Measurements from ENCODE around the gene AK1. TPM values are rescaled to one million over a fixed set of nuclear protein-coding genes. Genes with fewer than 3 reads are reported as not detected.
A peak's percentile ranks its signal among the peaks of the same experiment; 100 is the strongest.

The AK1 gene
- total RNA-seq, 1 experiment from 2014 or later: 62.1 TPM

- Histone ChIP-seq H3K36me3 (ENCODE audit: control insufficient read depth, insufficient read depth, low read length) (no peaks in the 10 kb centered on the region), H3K4me3 (ENCODE audit: low read depth in 2 of 2, low read length in 2 of 2) (no peak overlapping the region), H3K9me3 (ENCODE audit: control insufficient read depth, insufficient read depth, low read depth, low read length) (no peaks in the 10 kb centered on the region), H3K27ac (ENCODE audit: low read length) (no peak overlapping the region), H3K27me3 (ENCODE audit: control insufficient read depth, insufficient read depth, low read length) (no peaks in the 10 kb centered on the region), H3K4me1 (ENCODE audit: control insufficient read depth, insufficient read depth, low read length) (peaks cover 5% of the 10 kb centered on the region; the same call in 1 of the 2 replicates)
- DNase-seq (ENCODE audit: low read depth, low spot score) (no peak), ATAC-seq (no peak)
- BruUV-seq (replicated peaks): no TSS peak
- intact Hi-C loops (cut with micrococcal nuclease; ENCODE audit: unreplicated experiment): no loop called here
- CTCF ChIA-PET: interaction anchor here (1.1 kb wide), 1 partner anchor 11 kb away, joined by 3 read pairs; no protein-coding TSS in a partner anchor
- POLR2A ChIA-PET: interaction anchor here (0.5 kb wide), 1 partner anchor 67 kb away, joined by 3 read pairs; no protein-coding TSS in a partner anchor
- in situ Hi-C loops (cut with HindIII; ENCODE audit: low pct_unique_long_range_greater_than_20kb, low sequenced_read_pairs): no loop called here
- TF ChIP-seq SIN3A (IDR thresholded peaks at IDR 0.05; ENCODE audit: borderline replicate concordance, insufficient read depth, low read depth, low read length) (no peak), POLR2AphosphoS5 (IDR thresholded peaks at IDR 0.05; ENCODE audit: low read depth, low read length) (no peak), CTCF (IDR thresholded peaks at IDR 0.05) (no peak)
These were observed 22.5 kb downstream of the AK1 start for GRCh38 chr9:127854960-127855359.

GRCh38 chr9:127854184-127854806, 23.2 kb downstream of the AK1 start, which contains the start of gene ENG:
ENG (minus strand) TSS chr9:127854658; CDS start chr9:127854355, 303 bp downstream.
- Histone ChIP-seq H3K27me3 (ENCODE audit: control insufficient read depth, insufficient read depth, low read length) (no peaks in the 10 kb centered on the region), H3K27ac (ENCODE audit: low read length) (peak within 1 kb of the TSS; percentile 68), H3K4me3 (ENCODE audit: low read depth in 2 of 2, low read length in 2 of 2) (peak within 1 kb of the TSS; percentile 45 to 56), H3K36me3 (ENCODE audit: control insufficient read depth, insufficient read depth, low read length) (no peaks in the 10 kb centered on the region), H3K4me1 (ENCODE audit: control insufficient read depth, insufficient read depth, low read length) (peaks cover 5% of the 10 kb centered on the region; the same call in 1 of the 2 replicates), H3K9me3 (ENCODE audit: control insufficient read depth, insufficient read depth, low read depth, low read length) (0 out of 2 replicates have a peak, but pooled peaks cover under 1% of the 10 kb centered on the region)
- no peak for DNase-seq (ENCODE audit: low read depth, low spot score)
- ChIA-PET POLR2A (interaction anchor here (0.5 kb wide), 1 partner anchor 68 kb away, joined by 3 read pairs; no protein-coding TSS in a partner anchor), CTCF (interaction anchor here (1.1 kb wide), 1 partner anchor 10 kb away, joined by 3 read pairs; no protein-coding TSS in a partner anchor)
- peak; percentile 86 for ATAC-seq
- in situ Hi-C loops (cut with HindIII; ENCODE audit: low pct_unique_long_range_greater_than_20kb, low sequenced_read_pairs): no loop called here
- TF ChIP-seq POLR2AphosphoS5 (IDR thresholded peaks at IDR 0.05; ENCODE audit: low read depth, low read length) (no peak), TCF7L2 (IDR thresholded peaks at IDR 0.05; ENCODE audit: low read depth, low read length) (no peak), REST (IDR thresholded peaks at IDR 0.05; ENCODE audit: insufficient read depth in 1 of 2, low read depth in 2 of 2, low read length in 1 of 2) (no peak), SIN3A (IDR thresholded peaks at IDR 0.05; ENCODE audit: borderline replicate concordance, insufficient read depth, low read depth, low read length) (no peak), CTCF (IDR thresholded peaks at IDR 0.05) (no peak)
- BruUV-seq (replicated peaks): no TSS peak
- intact Hi-C loops (cut with micrococcal nuclease; ENCODE audit: unreplicated experiment): no loop called here

Data from Panc1 (cell line).